OCI-LY1 (cell line): Measurements from ENCODE around the gene SLC37A1.

Experiments used
- H2AFZ ChIP-seq: fragments of 200-600 bp; sonication (generic), shearing (Covaris generic); 2 replicates; pipeline ENCODE4 v1.6.0; 2014; ENCODE audit warnings: antibody characterized with exemption, mild to moderate bottlenecking, low read length
- H3F3A ChIP-seq: fragments of 200-600 bp; sonication (generic), shearing (Covaris generic); 2 replicates; pipeline ENCODE4 v1.6.0; 2014; ENCODE audit warnings: mild to moderate bottlenecking, antibody characterized with exemption, low read length, moderate library complexity; ENCODE audit not compliant: insufficient read depth
- H3K27ac ChIP-seq: fragments of 200-600 bp; sonication (generic); 2 replicates; pipeline ENCODE4 v1.5.1; 2014; ENCODE audit warnings: low read length, mixed run types, mild to moderate bottlenecking, low read depth; ENCODE audit not compliant: poor library complexity, severe bottlenecking
- H3K27me3 ChIP-seq: fragments of 200-600 bp; sonication (generic); 2 replicates; pipeline ENCODE4 v1.6.0; 2014; ENCODE audit warnings: antibody characterized with exemption, mild to moderate bottlenecking, low read length, moderate library complexity; ENCODE audit not compliant: insufficient read depth
- H3K36me3 ChIP-seq: fragments of 200-600 bp; sonication (generic); 2 replicates; pipeline ENCODE4 v1.6.1; 2014; ENCODE audit warnings: mild to moderate bottlenecking, antibody characterized with exemption, low read length, moderate library complexity, mixed read lengths; ENCODE audit not compliant: insufficient read depth
- H3K4me1 ChIP-seq: fragments of 200-600 bp; sonication (generic); 2 replicates; pipeline ENCODE4 v1.5.1; 2014; ENCODE audit warnings: mild to moderate bottlenecking, low read length, moderate library complexity; ENCODE audit not compliant: insufficient read depth, severe bottlenecking
- H3K4me2 ChIP-seq: fragments of 200-600 bp; sonication (generic), shearing (Covaris generic); 2 replicates; pipeline ENCODE4 v1.6.1; 2014; ENCODE audit warnings: low read length
- H3K4me3 ChIP-seq: fragments of 200-600 bp; sonication (generic); 2 replicates; pipeline ENCODE4 v1.5.1; 2014; ENCODE audit warnings: low read length, low read depth, mild to moderate bottlenecking, mixed read lengths; ENCODE audit not compliant: poor library complexity, severe bottlenecking
- H3K79me2 ChIP-seq: fragments of 200-600 bp; shearing (Covaris generic); 2 replicates; pipeline ENCODE4 v1.6.1; 2016; ENCODE audit warnings: mixed run types, low read length, mixed read lengths; ENCODE audit not compliant: insufficient read depth
- H3K9ac ChIP-seq: fragments of 200-600 bp; sonication (generic), shearing (Covaris generic); 2 replicates; pipeline ENCODE4 v1.6.1; 2014; ENCODE audit warnings: mild to moderate bottlenecking, low read length, mixed read lengths
- H3K9me2 ChIP-seq: fragments of 200-600 bp; sonication (generic), shearing (Covaris generic); 2 replicates; pipeline ENCODE4 v1.6.1; 2014; ENCODE audit warnings: low read depth, mild to moderate bottlenecking, low read length, mixed read lengths
- H3K9me3 ChIP-seq: fragments of 200-600 bp; shearing (Covaris generic); 2 replicates; pipeline ENCODE4 v1.6.1; 2014; ENCODE audit warnings: low read length, mixed read lengths
- H4K20me1 ChIP-seq: fragments of 200-600 bp; sonication (generic), shearing (Covaris generic); 2 replicates; pipeline ENCODE4 v1.6.0; 2016; ENCODE audit warnings: mild to moderate bottlenecking, low read length; ENCODE audit not compliant: insufficient read depth
- EZH2 ChIP-seq: fragments of 200-600 bp; sonication (generic), shearing (Covaris generic); IDR thresholded peaks from 2 replicates; pipeline ENCODE4 v1.8.0; 2017; ENCODE audit warnings: borderline replicate concordance, mixed run types, mild to moderate bottlenecking, antibody characterized with exemption, low read length, moderate library complexity, mixed read lengths
- TF ChIP-seq, protein P1 (sequence below): fragments of 200-600 bp; sonication (generic), shearing (Covaris generic); IDR thresholded peaks from 2 replicates; pipeline ENCODE4 v1.5.1; 2017; ENCODE audit warnings: mild to moderate bottlenecking, antibody characterized with exemption, low read length, moderate library complexity, mixed read lengths

SLC37A1 gene

DNA sequence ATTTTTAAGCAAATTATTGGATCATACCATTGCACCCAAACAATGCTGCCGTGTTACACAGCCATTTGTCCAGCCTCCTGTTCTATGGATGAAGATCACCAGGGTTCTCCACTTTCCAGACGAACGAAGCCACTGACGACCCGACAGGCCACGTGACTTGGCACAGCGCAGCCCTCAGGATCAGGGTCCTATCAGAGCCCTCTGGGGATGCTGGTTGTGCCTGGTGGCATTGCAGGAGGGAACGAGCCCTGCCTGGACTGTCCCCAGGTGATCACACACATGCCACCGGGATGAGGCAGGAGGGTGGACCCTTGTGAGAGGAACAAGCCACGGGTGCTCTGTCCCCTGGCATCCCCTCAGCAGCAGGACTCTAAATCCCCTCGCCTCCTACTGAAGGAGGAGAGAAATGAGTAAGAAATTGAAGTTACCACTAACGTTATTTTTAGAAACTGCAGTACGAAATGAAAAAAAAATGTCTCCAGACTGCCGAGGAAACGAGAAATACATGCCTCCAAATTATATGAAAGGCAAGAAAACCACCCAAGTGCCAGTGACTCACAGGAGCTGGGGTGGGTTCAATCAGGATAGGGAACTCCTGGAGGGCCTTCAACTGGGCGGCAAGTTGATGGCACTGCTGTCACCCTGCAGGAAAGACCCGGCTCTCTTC lies 81.1 kb downstream of the SLC37A1 start:
- Histone ChIP-seq H3K9ac (no peak overlapping the region), H3K4me3 (no peak overlapping the region), H3K36me3 (no peaks in the 10 kb centered on the region), H4K20me1 (no peaks in the 10 kb centered on the region), H3K4me1 (peaks cover 16% of the 10 kb centered on the region), H3K9me2 (no peaks in the 10 kb centered on the region), H3F3A (no peaks in the 10 kb centered on the region), H3K9me3 (no peaks in the 10 kb centered on the region), H3K4me2 (no peak overlapping the region), H3K27me3 (peaks cover 10% of the 10 kb centered on the region; the same call in 1 of the 2 replicates), H3K27ac (no peak overlapping the region), H2AFZ (no peak overlapping the region), H3K79me2 (no peaks in the 10 kb centered on the region)
- TF ChIP-seq, protein P1, sequence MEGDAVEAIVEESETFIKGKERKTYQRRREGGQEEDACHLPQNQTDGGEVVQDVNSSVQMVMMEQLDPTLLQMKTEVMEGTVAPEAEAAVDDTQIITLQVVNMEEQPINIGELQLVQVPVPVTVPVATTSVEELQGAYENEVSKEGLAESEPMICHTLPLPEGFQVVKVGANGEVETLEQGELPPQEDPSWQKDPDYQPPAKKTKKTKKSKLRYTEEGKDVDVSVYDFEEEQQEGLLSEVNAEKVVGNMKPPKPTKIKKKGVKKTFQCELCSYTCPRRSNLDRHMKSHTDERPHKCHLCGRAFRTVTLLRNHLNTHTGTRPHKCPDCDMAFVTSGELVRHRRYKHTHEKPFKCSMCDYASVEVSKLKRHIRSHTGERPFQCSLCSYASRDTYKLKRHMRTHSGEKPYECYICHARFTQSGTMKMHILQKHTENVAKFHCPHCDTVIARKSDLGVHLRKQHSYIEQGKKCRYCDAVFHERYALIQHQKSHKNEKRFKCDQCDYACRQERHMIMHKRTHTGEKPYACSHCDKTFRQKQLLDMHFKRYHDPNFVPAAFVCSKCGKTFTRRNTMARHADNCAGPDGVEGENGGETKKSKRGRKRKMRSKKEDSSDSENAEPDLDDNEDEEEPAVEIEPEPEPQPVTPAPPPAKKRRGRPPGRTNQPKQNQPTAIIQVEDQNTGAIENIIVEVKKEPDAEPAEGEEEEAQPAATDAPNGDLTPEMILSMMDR, result no peak
- TF ChIP-seq EZH2, result no peak

DNA sequence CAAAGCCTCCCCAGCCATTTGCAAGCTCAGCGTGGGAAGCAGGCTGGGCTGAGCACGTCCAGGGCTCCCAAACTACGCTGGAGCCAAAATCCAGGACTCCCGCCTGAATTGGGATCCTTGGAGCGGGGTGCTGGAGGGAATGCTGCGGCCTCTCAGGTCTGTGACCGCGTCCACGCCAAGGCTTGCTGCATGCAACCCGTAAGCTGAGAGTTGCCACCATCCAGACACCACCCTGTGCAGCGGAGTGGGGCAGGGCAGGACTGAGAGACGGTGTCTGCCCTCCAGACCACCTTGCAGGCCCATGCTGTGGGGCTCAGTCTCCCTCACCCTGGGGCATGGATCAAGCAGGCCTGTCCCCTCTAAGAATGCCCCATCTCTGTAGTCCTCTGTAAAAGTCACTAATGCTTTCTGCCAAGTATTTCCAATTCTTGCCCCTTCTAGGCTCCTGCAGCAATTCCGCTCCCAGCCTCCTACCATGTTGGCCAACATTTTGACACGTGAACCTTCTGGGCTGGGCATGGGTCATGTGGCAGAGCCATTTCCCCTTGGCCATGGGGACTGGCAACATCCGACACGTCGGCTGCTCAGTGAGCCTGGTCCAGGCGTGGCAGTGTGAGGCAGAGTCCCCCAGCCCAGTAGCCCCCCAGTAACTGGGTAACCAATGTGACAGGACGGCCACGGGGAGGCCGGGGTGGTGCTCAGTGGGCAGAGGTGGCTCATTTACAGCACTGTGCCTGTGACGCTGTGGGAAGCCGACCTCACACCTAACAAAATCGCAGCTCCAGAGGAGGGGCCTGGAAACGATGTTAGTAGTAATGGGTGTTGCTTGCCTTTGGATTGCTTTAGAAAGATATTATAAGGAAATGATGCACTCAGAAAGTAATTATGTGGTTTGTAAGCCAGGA lies 81.9 kb downstream of the SLC37A1 start:
- peaks cover 17% of the 10 kb centered on the region; the same call in 1 of the 2 replicates for H3K27me3 ChIP-seq
- TF ChIP-seq, protein P1, result no peak
- no peak for TF ChIP-seq EZH2
- no peaks in the 10 kb centered on the region for H3K36me3 ChIP-seq
- H2AFZ ChIP-seq, result no peak overlapping the region
- H3K4me1 ChIP-seq, result peaks cover 15% of the 10 kb centered on the region
- H3K9me3 ChIP-seq, result no peaks in the 10 kb centered on the region
- no peak overlapping the region for H3K9ac ChIP-seq
- no peaks in the 10 kb centered on the region for H3K9me2 ChIP-seq
- no peaks in the 10 kb centered on the region for H3F3A ChIP-seq
- H3K4me2 ChIP-seq, result no peak overlapping the region
- no peaks in the 10 kb centered on the region for H4K20me1 ChIP-seq
- H3K4me3 ChIP-seq, result no peak overlapping the region
- H3K79me2 ChIP-seq, result no peaks in the 10 kb centered on the region
- no peak overlapping the region for H3K27ac ChIP-seq

DNA sequence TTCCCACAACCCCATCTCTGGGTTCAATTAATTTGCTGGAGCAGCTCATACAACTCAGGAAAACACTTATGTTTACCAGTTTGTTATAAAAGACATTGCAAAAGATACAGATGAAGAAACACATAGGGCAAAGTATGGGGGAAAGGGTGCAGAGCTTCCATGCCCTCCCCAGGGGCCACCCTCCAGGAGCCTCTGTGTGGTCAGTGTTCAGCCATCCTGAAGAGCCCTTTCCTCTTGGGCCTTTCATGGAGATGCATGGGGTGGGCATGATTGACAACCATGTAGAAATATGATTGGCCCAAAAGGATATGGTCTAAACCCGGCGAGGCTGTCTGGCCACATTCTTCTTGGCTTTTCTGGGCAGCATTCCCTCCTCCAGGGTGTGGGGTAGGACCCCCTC lies 83.0 kb downstream of the SLC37A1 start:
- no peak overlapping the region for H2AFZ ChIP-seq
- peaks cover 6% of the 10 kb centered on the region for H3K4me1 ChIP-seq
- H3K9ac ChIP-seq, result no peak overlapping the region
- no peaks in the 10 kb centered on the region for H3K36me3 ChIP-seq
- no peak overlapping the region for H3K4me3 ChIP-seq
- no peaks in the 10 kb centered on the region for H3F3A ChIP-seq
- no peak overlapping the region for H3K27ac ChIP-seq
- TF ChIP-seq, protein P1, result no peak
- TF ChIP-seq EZH2, result no peak
- no peak overlapping the region for H3K4me2 ChIP-seq
- no peaks in the 10 kb centered on the region for H4K20me1 ChIP-seq
- H3K27me3 ChIP-seq, result peaks cover 17% of the 10 kb centered on the region; the same call in 1 of the 2 replicates
- H3K9me3 ChIP-seq, result no peaks in the 10 kb centered on the region
- H3K79me2 ChIP-seq, result no peaks in the 10 kb centered on the region
- H3K9me2 ChIP-seq, result no peaks in the 10 kb centered on the region
